HepG2 (cell line): ENCODE data around the gene CAMTA1. TPM values are rescaled to one million over a fixed set of nuclear protein-coding genes. Genes with fewer than 3 reads are reported as not detected.

Experiments
- ATAC-seq: fragments of 200-7000 bp; cut with Tn5 transposase; 3 replicates; pipeline ENCODE4 v1.9.1; 2020; ENCODE audit warnings: mild to moderate bottlenecking, moderate library complexity
- BruUV-seq: library from RNA; stranded (reverse); fragments of 400-500 nt; replicated peaks from 2 replicates; lab custom pipeline; 2021; lab: Mats Ljungman, UMichigan
- CTCF ChIA-PET: fragments of 300-600 bp; formaldehyde crosslinking; extraction: SDS; loops from one replicate; lab custom pipeline; 2021; ENCODE audit warnings: low total read pairs, inconsistent platforms, low intra/inter-chr PET ratio; lab: Yijun Ruan, JAX
- POLR2A ChIA-PET: fragments of 350-600 bp; sonication (Branson Sonifier 250); formaldehyde crosslinking; loops from one replicate; lab custom pipeline; 2020; ENCODE audit warnings: antibody characterized with exemption, inconsistent platforms; lab: Yijun Ruan, JAX
- DNase-seq: peaks from one replicate; pipeline ENCODE4 v3.0.0-alpha.2; 2015; ENCODE audit warnings: low spot score
- FAIRE-seq: peaks from 3 replicates; lab custom pipeline; 2011; peaks lifted over from hg19 to GRCh38; lab: Jason Lieb, UNC
- H2AFZ ChIP-seq: one replicate; pipeline ENCODE4 v1.6.1; 2011; ENCODE audit warnings: low read length, inconsistent platforms
- H3K27ac ChIP-seq: fragments of 300-600 bp; 3 replicates; pipeline ENCODE4 v1.8.0; 2011; ENCODE audit warnings: mixed run types, mild to moderate bottlenecking, mixed read lengths, low read length, inconsistent platforms; ENCODE audit not compliant: insufficient read depth; ENCODE audit errors: extremely low read length
- H3K27me3 ChIP-seq, 2 experiments: fragments of 200-600 bp in 1 of 2; 2 replicates in 1 of 2; 3 replicates in 1 of 2; pipeline versions ENCODE4 v1.6.0 to v1.8.0; 2011; ENCODE audit warnings: low read length in 2 of 2, mild to moderate bottlenecking in 2 of 2, moderate library complexity in 2 of 2, inconsistent platforms in 1 of 2; ENCODE audit not compliant: insufficient read depth in 2 of 2, control insufficient read depth in 1 of 2
- H3K36me3 ChIP-seq, 2 experiments: fragments of 200-600 bp in 1 of 2; replicated peaks in 1 of 2; 2 replicates in 1 of 2; 3 replicates in 1 of 2; pipeline versions ENCODE4 v1.5.1 to v1.8.0; 2011; ENCODE audit warnings: low read length in 2 of 2, inconsistent platforms in 1 of 2; ENCODE audit not compliant: insufficient read depth in 2 of 2, control insufficient read depth in 1 of 2
- H3K4me1 ChIP-seq: 2 replicates; pipeline ENCODE4 v1.5.1; 2012; ENCODE audit warnings: low read length, inconsistent platforms; ENCODE audit not compliant: insufficient read depth
- H3K4me2 ChIP-seq: 2 replicates; pipeline ENCODE4 v1.6.0; 2011; ENCODE audit warnings: low read depth, low read length, inconsistent platforms
- H3K4me3 ChIP-seq, 3 experiments: fragments of 200-600 bp in 1 of 3; sonication (generic), shearing (Covaris generic) in 1 of 3; replicated peaks in 1 of 3; 2 replicates each; pipeline ENCODE4 v1.5.1; 2011 to 2016; ENCODE audit warnings: low read length in 3 of 3, inconsistent platforms in 2 of 3, low read depth in 2 of 3, mild to moderate bottlenecking in 2 of 3, control low read depth in 1 of 3, mixed read lengths in 1 of 3; ENCODE audit not compliant: insufficient read depth in 1 of 3
- H3K79me2 ChIP-seq: one replicate; pipeline ENCODE4 v1.6.1; 2011; ENCODE audit warnings: low read length, inconsistent platforms; ENCODE audit not compliant: insufficient read depth
- H3K9ac ChIP-seq: 2 replicates; pipeline ENCODE4 v1.6.0; 2011; ENCODE audit warnings: mild to moderate bottlenecking, low read depth, low read length, inconsistent platforms; ENCODE audit not compliant: insufficient read depth
- H3K9me3 ChIP-seq: 2 replicates; pipeline ENCODE4 v1.5.1; 2012; ENCODE audit warnings: mild to moderate bottlenecking, low read length
- H4K20me1 ChIP-seq: 2 replicates; pipeline ENCODE4 v1.6.0; 2011; ENCODE audit warnings: inconsistent platforms, mild to moderate bottlenecking, low read length, moderate library complexity; ENCODE audit not compliant: insufficient read depth
- FLYWCH1 ChIP-seq: sonication (generic); formaldehyde crosslinking; IDR thresholded peaks from 2 replicates; pipeline ENCODE4 v1.8.1; 2023; ENCODE audit warnings: mild to moderate bottlenecking, missing genetic modification reagents
- HCFC1 ChIP-seq: fragments of 150-350 bp; IDR thresholded peaks from 2 replicates; pipeline ENCODE4 v1.6.1; 2014; ENCODE audit warnings: low read depth, low read length
- HES4 ChIP-seq: sonication (generic); formaldehyde crosslinking; IDR thresholded peaks from 2 replicates; pipeline ENCODE4 v1.9.0; 2021; ENCODE audit warnings: mild to moderate bottlenecking, missing genetic modification reagents, borderline replicate concordance
- HMGA1 ChIP-seq: sonication (generic); formaldehyde crosslinking; conservative IDR thresholded peaks from 2 replicates; pipeline ENCODE4 v1.4.0; 2020; ENCODE audit warnings: missing genetic modification reagents
- MXI1 ChIP-seq: IDR thresholded peaks from 3 replicates; pipeline ENCODE4 v1.6.1; 2012; ENCODE audit warnings: low read depth, low read length, inconsistent platforms, borderline replicate concordance
- NFKBIZ ChIP-seq: IDR thresholded peaks from 2 replicates; pipeline ENCODE4 v1.6.1; 2018; ENCODE audit warnings: missing genetic modification reagents, missing compliant biosample characterization
- RAD51 ChIP-seq: fragments of 450-650 bp; IDR thresholded peaks from 2 replicates; pipeline ENCODE4 v1.6.1; 2016; ENCODE audit warnings: borderline replicate concordance
- RARG ChIP-seq: sonication (generic); formaldehyde crosslinking; IDR thresholded peaks from 2 replicates; pipeline ENCODE4 v1.4.0; 2020; ENCODE audit warnings: low read depth, mild to moderate bottlenecking, missing genetic modification reagents
- SOX5 ChIP-seq: IDR thresholded peaks from 2 replicates; pipeline ENCODE4 v1.6.1; 2016; ENCODE audit warnings: borderline replicate concordance
- SOX6 ChIP-seq, 2 experiments: fragments of 450-650 bp in 1 of 2; sonication (generic) in 1 of 2; formaldehyde crosslinking in 1 of 2; IDR thresholded peaks; 2 replicates each; pipeline versions ENCODE4 v1.4.0 to v1.6.1; 2017 to 2020; ENCODE audit warnings: antibody characterized with exemption in 1 of 2, mild to moderate bottlenecking in 1 of 2, missing genetic modification reagents in 1 of 2
- ZFX ChIP-seq: sonication (generic); formaldehyde crosslinking; IDR thresholded peaks from 2 replicates; pipeline ENCODE4 v1.4.0; 2020; ENCODE audit warnings: mild to moderate bottlenecking, low read depth, missing genetic modification reagents, moderate library complexity
- ZNF678 ChIP-seq: sonication (generic); formaldehyde crosslinking; IDR thresholded peaks from 2 replicates; pipeline ENCODE4 v1.4.0; 2020; ENCODE audit warnings: mild to moderate bottlenecking, missing genetic modification reagents
- ZNF709 ChIP-seq: sonication (generic); formaldehyde crosslinking; IDR thresholded peaks from 2 replicates; pipeline ENCODE4 v1.5.0; 2020; ENCODE audit warnings: mild to moderate bottlenecking, missing genetic modification reagents
- ZNF713 ChIP-seq: sonication (generic); formaldehyde crosslinking; IDR thresholded peaks from 2 replicates; pipeline ENCODE4 v1.4.0; 2020; ENCODE audit warnings: mild to moderate bottlenecking, missing genetic modification reagents
- ZNF724P ChIP-seq: sonication (generic); formaldehyde crosslinking; IDR thresholded peaks from 2 replicates; pipeline ENCODE4 v1.8.0; 2022; ENCODE audit warnings: missing genetic modification reagents, borderline replicate concordance
- ZNF792 ChIP-seq: IDR thresholded peaks from 2 replicates; pipeline ENCODE4 v1.6.1; 2016
- WGBS: methylation state at CpG from one replicate; pipeline ENCODE4 v1.1.6; 2017; ENCODE audit warnings: low lambda C conversion rate; 5-methylcytosine and 5-hydroxymethylcytosine counted together
- in situ Hi-C: cut with HindIII; loops from 2 replicates; pipeline ENCODE4 v1.10.0; 2017; ENCODE audit warnings: low pct_unique_long_range_greater_than_20kb; ENCODE audit not compliant: extremely low pct_ligation_motif_present
- intact Hi-C: fragments of 100-400 bp; cut with micrococcal nuclease; formaldehyde crosslinking; loops from one replicate; pipeline ENCODE4 v1.10.0; 2022; ENCODE audit not compliant: unreplicated experiment
- polyA plus RNA-seq, 8 experiments: library from polyadenylated mRNA; depleted of rRNA in 3 of 8; stranded (reverse) in 7 of 8; unstranded in 1 of 8; fragments of >200 nt; fragmentation: Illumina TruSeq in 4 of 8; extraction: Trizol in 4 of 8; gene quantifications; 2 replicates each; pipeline versions ENCODE4 v1.2.1 to v1.2.3, GENCODE V29; 2011 to 2016; ENCODE audit warnings: low read depth in 4 of 8, missing spikeins in 1 of 8, mixed read lengths in 1 of 8; ENCODE audit not compliant: insufficient read depth in 1 of 8
- total RNA-seq, 5 experiments: library from RNA; depleted of rRNA; stranded (reverse); fragments of >200 nt; fragmentation: Illumina TruSeq; extraction: Trizol; gene quantifications; 2 replicates each; pipeline ENCODE4 v1.2.3, GENCODE V29; 2016; ENCODE audit warnings: low read depth in 1 of 5
- TF ChIP-seq, protein P1 (sequence below), 2 experiments: sonication (generic) in 1 of 2; formaldehyde crosslinking in 1 of 2; IDR thresholded peaks; 2 replicates each; pipeline versions ENCODE4 v1.5.1 to v1.6.1; 2011 to 2020; ENCODE audit warnings: borderline replicate concordance in 1 of 2, low read depth in 1 of 2, low read length in 1 of 2, mild to moderate bottlenecking in 1 of 2, missing genetic modification reagents in 1 of 2, moderate library complexity in 1 of 2

The CAMTA1 gene
- total and polyA plus RNA-seq, 2 of the 13 experiments (the other 11 are each of a cell fraction or from before 2014, with no cell fraction given): 25.0 to 36.4 TPM

DNA sequence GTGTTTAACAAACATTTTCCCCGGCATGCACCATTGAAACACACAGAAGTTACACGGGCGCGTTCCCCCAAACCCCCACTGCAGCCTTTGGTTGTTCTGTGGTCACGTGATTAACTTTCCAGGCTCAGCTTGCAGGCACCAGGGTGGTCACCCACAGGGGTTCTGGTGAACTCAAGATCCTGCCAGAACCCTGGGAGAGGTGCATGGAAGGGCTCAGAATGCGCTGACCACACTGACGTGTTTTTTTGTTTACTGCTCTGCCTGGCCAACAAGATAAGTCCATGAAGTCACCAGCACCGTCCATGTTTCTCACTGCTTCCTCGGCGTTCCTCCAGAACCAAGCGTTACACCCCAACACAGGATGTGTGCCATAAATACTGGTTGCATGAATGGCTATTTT, 756.4 kb downstream of the CAMTA1 start:
- no peaks in the 10 kb centered on the region for H3K79me2 ChIP-seq
- in situ Hi-C loops: no loop called here
- 56% methylated on average over 9 of the region's 11 CpGs for WGBS

DNA sequence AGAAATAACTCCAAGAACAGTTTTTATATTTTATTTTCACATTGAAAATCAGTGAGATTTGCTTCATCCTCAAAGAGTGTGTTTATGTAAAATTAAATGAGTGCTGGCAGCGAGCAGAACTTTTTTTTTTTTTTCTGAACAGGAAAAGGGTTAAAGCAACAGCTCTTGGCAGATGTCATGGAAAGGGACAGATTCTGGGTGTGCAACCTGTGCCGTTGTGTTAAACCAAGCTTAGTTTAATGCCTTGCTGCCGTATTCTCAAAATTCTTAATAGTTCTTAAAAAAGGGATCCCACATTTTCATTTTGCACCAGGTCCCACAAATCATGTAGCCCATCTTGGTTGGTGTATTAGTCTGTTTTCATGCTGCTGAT, 758.5 kb downstream of the CAMTA1 start:
- DNase-seq (no peak), ATAC-seq (no peak), FAIRE-seq (no peak)
- 17% methylated on average over 3 of the region's 3 CpGs for WGBS
- no peaks in the 10 kb centered on the region for H4K20me1 ChIP-seq
- BruUV-seq: no TSS peak
- ChIA-PET CTCF (no interaction called here), POLR2A (no interaction called here)
- intact Hi-C loops (no loop called here), in situ Hi-C loops (no loop called here)
- H3K4me2 ChIP-seq: no peak overlapping the region
- TF ChIP-seq HCFC1 (no peak), ZNF709 (CRISPR knock-in tag) (no peak), ZNF678 (CRISPR knock-in tag) (no peak), ZFX (CRISPR knock-in tag) (no peak), RARG (no peak), HES4 (no peak), NFKBIZ (CRISPR knock-in tag) (no peak), ZNF724P (CRISPR knock-in tag) (no peak), SOX6 (IDR thresholded peaks at IDR 0.05) (no peak), SOX6 (CRISPR knock-in tag; IDR thresholded peaks at IDR 0.05) (no peak), MXI1 (no peak)
- no peak overlapping the region for H3K9ac ChIP-seq
- H3K4me1 ChIP-seq: no peaks in the 10 kb centered on the region
- H3K36me3 ChIP-seq: no peaks in the 10 kb centered on the region
- H2AFZ ChIP-seq: no peak overlapping the region
- no peak overlapping the region for H3K4me3 ChIP-seq
- peaks cover 0 to 2% of the 10 kb centered on the region in 2 experiments; a peak in 1 of 5 replicates for H3K27me3 ChIP-seq
- no peaks in the 10 kb centered on the region for H3K9me3 ChIP-seq
- no peaks in the 10 kb centered on the region for H3K79me2 ChIP-seq
- no peak overlapping the region for H3K27ac ChIP-seq

More for the DNA sequence above, 756.4 kb downstream of the CAMTA1 start:
- Histone ChIP-seq H3K27ac (no peak overlapping the region), H3K27me3 (peaks cover 1 to 12% of the 10 kb centered on the region in 2 experiments; a peak in 1 of 5 replicates), H2AFZ (no peak overlapping the region), H3K4me2 (no peak overlapping the region), H4K20me1 (no peaks in the 10 kb centered on the region), H3K4me3 (no peak overlapping the region), H3K4me1 (no peaks in the 10 kb centered on the region), H3K36me3 (no peaks in the 10 kb centered on the region), H3K9ac (no peak overlapping the region), H3K9me3 (no peaks in the 10 kb centered on the region)
- no TSS peak for BruUV-seq
- CTCF ChIA-PET: no interaction called here
- FAIRE-seq: no peak
- ATAC-seq: no peak
- TF ChIP-seq HMGA1 (CRISPR knock-in tag) (no peak), FLYWCH1 (CRISPR knock-in tag) (no peak), ZNF713 (CRISPR knock-in tag) (no peak), ZNF792 (no peak), SOX5 (no peak), RAD51 (peak; percentile 78)
- TF ChIP-seq, protein P1, sequence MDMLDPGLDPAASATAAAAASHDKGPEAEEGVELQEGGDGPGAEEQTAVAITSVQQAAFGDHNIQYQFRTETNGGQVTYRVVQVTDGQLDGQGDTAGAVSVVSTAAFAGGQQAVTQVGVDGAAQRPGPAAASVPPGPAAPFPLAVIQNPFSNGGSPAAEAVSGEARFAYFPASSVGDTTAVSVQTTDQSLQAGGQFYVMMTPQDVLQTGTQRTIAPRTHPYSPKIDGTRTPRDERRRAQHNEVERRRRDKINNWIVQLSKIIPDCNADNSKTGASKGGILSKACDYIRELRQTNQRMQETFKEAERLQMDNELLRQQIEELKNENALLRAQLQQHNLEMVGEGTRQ (IDR thresholded peaks at IDR 0.05; ENCODE audit: low read depth, low read length): peak; percentile 57; the same call in 1 of the 2 replicates
- TF ChIP-seq, protein P1 (CRISPR knock-in tag; IDR thresholded peaks at IDR 0.05; ENCODE audit: borderline replicate concordance): no peak
- DNase-seq: no peak
- intact Hi-C loops: no loop called here
- POLR2A ChIA-PET: no interaction called here
